IMR-90 (cell line): ENCODE data around the gene BRIP1. TPM values are rescaled to one million over a fixed set of nuclear protein-coding genes. Genes with fewer than 3 reads are reported as not detected.

ENCODE experiments used
- ATAC-seq: fragments of 200-7000 bp; cut with Tn5 transposase; 2 replicates; pipeline ENCODE4 v1.9.1; 2020; ENCODE audit warnings: low read depth, mild to moderate bottlenecking, moderate library complexity
- BruUV-seq: library from RNA; stranded (reverse); fragments of 400-500 nt; replicated peaks from 2 replicates; lab custom pipeline; 2021; lab: Mats Ljungman, UMichigan
- CTCF ChIA-PET: fragments of 300-600 bp; formaldehyde crosslinking; extraction: SDS; loops from one replicate; lab custom pipeline; 2021; ENCODE audit warnings: antibody characterized with exemption; lab: Yijun Ruan, JAX
- POLR2A ChIA-PET: fragments of 300-600 bp; sonication (Branson Sonifier 250); formaldehyde crosslinking; loops from one replicate; lab custom pipeline; 2022; ENCODE audit warnings: antibody characterized with exemption; ENCODE audit not compliant: unreplicated experiment; lab: Charles Lee
- DNase-seq: peaks from one replicate; pipeline ENCODE4 v3.0.0; 2013
- H2AFZ ChIP-seq: replicated peaks from 2 replicates; pipeline ENCODE3; 2013; ENCODE audit warnings: low read length, mild to moderate bottlenecking; ENCODE audit not compliant: poor library complexity
- H2AK5ac ChIP-seq: 2 replicates; pipeline ENCODE4 v1.6.1; 2013; ENCODE audit warnings: low read depth, low read length, inconsistent platforms
- H2AK9ac ChIP-seq: replicated peaks from 2 replicates; pipeline ENCODE3; 2013; ENCODE audit warnings: mild to moderate bottlenecking, low read depth, low read length, moderate library complexity; ENCODE audit not compliant: poor library complexity
- H2BK120ac ChIP-seq: 2 replicates; pipeline ENCODE4 v1.6.1; 2013; ENCODE audit warnings: low read depth, low read length, inconsistent platforms
- H2BK15ac ChIP-seq: 3 replicates; pipeline ENCODE4 v1.6.1; 2013; ENCODE audit warnings: low read depth, low read length, inconsistent platforms
- H2BK20ac ChIP-seq: 2 replicates; pipeline ENCODE4 v1.6.1; 2013; ENCODE audit warnings: low read depth, mild to moderate bottlenecking, inconsistent platforms, low read length, moderate library complexity
- H2BK5ac ChIP-seq: 2 replicates; pipeline ENCODE4 v1.6.1; 2013; ENCODE audit warnings: mild to moderate bottlenecking, low read depth, low read length, inconsistent platforms; ENCODE audit not compliant: poor library complexity, severe bottlenecking
- H3K14ac ChIP-seq: replicated peaks from 2 replicates; pipeline ENCODE4 v1.6.1; 2013; ENCODE audit warnings: low read depth, low read length, inconsistent platforms
- H3K18ac ChIP-seq: 2 replicates; pipeline ENCODE4 v1.6.1; 2013; ENCODE audit warnings: low read depth, low read length, control low read depth
- H3K23ac ChIP-seq: 2 replicates; pipeline ENCODE4 v1.6.1; 2013; ENCODE audit warnings: low read depth, low read length, inconsistent platforms
- H3K27ac ChIP-seq: 2 replicates; pipeline ENCODE4 v1.5.1; 2013; ENCODE audit warnings: mild to moderate bottlenecking, control low read depth, low read length; ENCODE audit not compliant: insufficient read depth
- H3K27me3 ChIP-seq: 2 replicates; pipeline ENCODE4 v1.6.1; 2013; ENCODE audit warnings: low read length; ENCODE audit not compliant: control insufficient read depth, insufficient read depth
- H3K36me3 ChIP-seq: 2 replicates; pipeline ENCODE4 v1.6.1; 2013; ENCODE audit warnings: low read length, mixed read lengths; ENCODE audit not compliant: control insufficient read depth, insufficient read depth
- H3K4ac ChIP-seq: 2 replicates; pipeline ENCODE4 v1.6.1; 2013; ENCODE audit warnings: low read depth, low read length, inconsistent platforms
- H3K4me1 ChIP-seq: 2 replicates; pipeline ENCODE4 v1.6.1; 2013; ENCODE audit warnings: low read length, mixed read lengths; ENCODE audit not compliant: control insufficient read depth, insufficient read depth
- H3K4me2 ChIP-seq: 2 replicates; pipeline ENCODE4 v1.6.1; 2013; ENCODE audit warnings: low read depth, mild to moderate bottlenecking, control low read depth, low read length, moderate library complexity
- H3K4me3 ChIP-seq: 2 replicates; pipeline ENCODE4 v1.5.1; 2013; ENCODE audit warnings: low read depth, mild to moderate bottlenecking, control low read depth, low read length, moderate library complexity; ENCODE audit not compliant: insufficient read depth
- H3K56ac ChIP-seq: 2 replicates; pipeline ENCODE4 v1.6.1; 2013; ENCODE audit warnings: low read length, inconsistent platforms; ENCODE audit not compliant: insufficient read depth; ENCODE audit errors: extremely low read depth
- H3K79me1 ChIP-seq, 2 experiments: 2 replicates each; pipeline ENCODE4 v1.6.1; 2013; ENCODE audit warnings: low read length in 2 of 2, inconsistent platforms in 1 of 2, low read depth in 1 of 2
- H3K9ac ChIP-seq: 2 replicates; pipeline ENCODE4 v1.6.1; 2013; ENCODE audit warnings: low read depth, low read length, control low read depth
- H3K9me1 ChIP-seq: 2 replicates; pipeline ENCODE4 v1.6.1; 2013; ENCODE audit warnings: low read length, inconsistent platforms; ENCODE audit not compliant: insufficient read depth
- H3K9me3 ChIP-seq: 2 replicates; pipeline ENCODE4 v1.6.1; 2013; ENCODE audit warnings: low read length; ENCODE audit not compliant: control insufficient read depth, insufficient read depth
- H4K20me1 ChIP-seq: 2 replicates; pipeline ENCODE4 v1.6.1; 2013; ENCODE audit warnings: low read length, inconsistent platforms; ENCODE audit not compliant: insufficient read depth
- H4K5ac ChIP-seq: 2 replicates; pipeline ENCODE4 v1.6.1; 2013; ENCODE audit warnings: mild to moderate bottlenecking, low read depth, low read length, control low read depth
- H4K8ac ChIP-seq, 2 experiments: 2 replicates each; pipeline ENCODE4 v1.6.1; 2013; ENCODE audit warnings: low read depth in 2 of 2, low read length in 2 of 2, control low read depth in 1 of 2, inconsistent platforms in 1 of 2
- H4K91ac ChIP-seq: 2 replicates; pipeline ENCODE4 v1.6.1; 2013; ENCODE audit warnings: low read depth, low read length, inconsistent platforms; ENCODE audit not compliant: insufficient read depth
- MAFK ChIP-seq: IDR thresholded peaks from 2 replicates; pipeline ENCODE4 v1.6.1; 2012; ENCODE audit warnings: low read depth, low read length, improper control_type of control experiment
- MXI1 ChIP-seq: IDR thresholded peaks from 2 replicates; pipeline ENCODE4 v1.6.1; 2012; ENCODE audit warnings: low read depth, mild to moderate bottlenecking, low read length, moderate library complexity, borderline replicate concordance
- SMC3 ChIP-seq: fragments of 150-350 bp; IDR thresholded peaks from 2 replicates; pipeline ENCODE4 v1.6.1; 2016; ENCODE audit warnings: low read depth, mild to moderate bottlenecking, antibody characterized with exemption, low read length, moderate library complexity
- WGBS, 2 experiments: methylation state at CpG; one replicate each; pipeline versions ENCODE4 v1.1.5 to v1.1.7; 2013; ENCODE audit warnings: missing lambda C conversion rate in 2 of 2; ENCODE audit not compliant: insufficient read length in 1 of 2; ENCODE audit errors: extremely low coverage in 2 of 2; 5-methylcytosine and 5-hydroxymethylcytosine counted together
- dilution Hi-C: fragments of 300-500 bp; cut with HindIII; formaldehyde crosslinking; loops from one replicate; pipeline ENCODE4 v1.14.3; 2018; ENCODE audit warnings: low sequenced_read_pairs; ENCODE audit not compliant: unreplicated experiment
- in situ Hi-C: fragments of 300-500 bp; cut with MboI; formaldehyde crosslinking; loops from 3 replicates; pipeline ENCODE4 v1.14.3; 2019; ENCODE audit warnings: low sequenced_read_pairs, inconsistent platforms, mixed read lengths
- intact Hi-C: fragments of 100-400 bp; cut with micrococcal nuclease; formaldehyde crosslinking; loops from 2 replicates; pipeline ENCODE4 v1.10.0; 2022
- polyA plus RNA-seq, 3 experiments: library from polyadenylated mRNA; depleted of rRNA; stranded (reverse); fragments of >200 nt; gene quantifications; 2 replicates each; pipeline ENCODE4 v1.2.3, GENCODE V29; 2012; ENCODE audit warnings: low replicate concordance in 1 of 3
- total RNA-seq: library from RNA; depleted of rRNA; stranded (reverse); fragments of >200 nt; gene quantifications from 2 replicates; pipeline ENCODE4 v1.2.3, GENCODE V29; 2012

Gene BRIP1
- total and polyA plus RNA-seq, 2 of the 4 experiments (the other 2 are of a cell fraction) = 6.1 to 19.7 TPM

DNA sequence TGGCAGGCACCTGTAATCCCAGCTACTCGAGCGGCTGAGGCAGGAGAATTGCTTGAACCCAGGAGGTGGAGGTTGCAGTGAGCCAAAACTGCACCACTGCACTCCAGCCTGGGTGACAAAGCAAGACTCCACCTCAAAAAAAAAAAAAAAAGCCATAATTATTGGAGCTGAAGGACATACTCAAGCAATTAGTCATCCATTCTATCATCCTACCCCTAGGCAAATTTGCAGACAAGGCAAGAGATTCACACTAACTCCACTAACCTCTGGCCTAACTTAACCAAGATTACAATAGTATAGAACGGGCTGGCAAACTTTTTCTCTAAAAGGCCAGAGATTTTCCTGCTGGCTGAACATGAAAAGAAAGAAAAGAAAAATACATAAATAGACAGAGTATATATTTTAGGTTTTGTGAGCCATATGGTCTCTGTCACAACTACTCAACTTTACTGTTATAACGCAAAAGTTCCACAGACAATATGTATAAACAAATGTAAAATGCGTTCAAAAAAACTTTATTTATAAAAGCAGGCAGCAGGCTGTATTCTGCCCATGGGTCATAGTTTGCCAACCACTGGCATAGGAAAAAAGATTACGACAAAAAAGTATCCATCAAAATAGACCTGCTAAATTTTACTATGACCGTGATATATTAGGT is 29.7 kb downstream of the BRIP1 start:
- Histone ChIP-seq H2AFZ (no peak overlapping the region), H3K4me3 (no peak overlapping the region), H2AK5ac (no peak overlapping the region), H3K9me1 (peaks cover 7% of the 10 kb centered on the region), H2BK20ac (peak overlapping the region; percentile 54; the same call in 1 of the 2 replicates), H2AK9ac (no peak overlapping the region), H3K9me3 (no peaks in the 10 kb centered on the region), H4K8ac (no peak overlapping the region), H4K91ac (no peak overlapping the region), H4K5ac (no peak overlapping the region), H3K36me3 (no peaks in the 10 kb centered on the region), H3K9ac (no peak overlapping the region), H3K56ac (no peak overlapping the region), H3K23ac (no peak overlapping the region), H3K18ac (no peak overlapping the region), H3K4me1 (peaks cover 7% of the 10 kb centered on the region), H2BK5ac (peak overlapping the region; percentile 17), H3K27me3 (no peaks in the 10 kb centered on the region), H3K79me1 (peaks cover 8 to 24% of the 10 kb centered on the region in 2 experiments), H2BK120ac (no peak overlapping the region; the same call in 1 of the 2 replicates), H4K20me1 (no peaks in the 10 kb centered on the region), H3K27ac (no peak overlapping the region), H3K14ac (no peak overlapping the region), H3K4ac (no peak overlapping the region), H2BK15ac (no peak overlapping the region), H3K4me2 (no peak overlapping the region; the same call in 1 of the 2 replicates)
- dilution Hi-C loops (no loop called here), in situ Hi-C loops (no loop called here), intact Hi-C loops (no loop called here)
- CTCF ChIA-PET = interaction anchor here (0.6 to 1.1 kb wide), 3 partner anchors 198 to 422 kb away, joined by 3 to 4 read pairs (median 3); no protein-coding TSS in a partner anchor
- POLR2A ChIA-PET = no interaction called here
- ATAC-seq (peak; percentile 81), DNase-seq (peak; percentile 76)
- WGBS, 2 experiments = no CpG with 5 or more reads among the region's 7 CpGs
- no peak for TF ChIP-seq MXI1
- 0 out of 2 replicates have a peak, but pooled peaks have one; percentile 16 for TF ChIP-seq MAFK
- TF ChIP-seq SMC3 = no peak
- no TSS peak for BruUV-seq
